ENCODE data around the gene BICD2. TPM values are rescaled to one million over a fixed set of nuclear protein-coding genes. Genes with fewer than 3 reads are reported as not detected.

BICD2 gene
- total RNA-seq, 4 donors from 2014 or later, result 42.3 to 75.3 (median 51.8) TPM

DNA sequence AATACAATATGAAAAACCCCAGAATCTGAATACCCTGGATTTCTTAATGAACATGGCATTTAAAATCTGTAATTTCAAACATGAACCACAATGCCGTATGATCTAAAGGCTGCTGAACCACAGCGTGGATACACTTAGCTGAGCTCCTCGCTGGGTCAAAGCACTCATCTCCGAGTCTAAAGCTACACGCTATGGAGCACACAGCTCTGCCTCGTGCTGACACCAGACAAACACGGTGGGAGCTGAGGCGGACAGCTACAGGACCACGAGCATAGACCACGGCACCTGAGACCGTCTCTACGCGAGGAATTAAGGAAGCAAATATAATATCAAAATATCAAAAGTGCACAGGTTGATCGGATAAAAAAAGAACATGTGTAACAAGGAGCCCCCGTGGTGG is 51.9 kb downstream of the BICD2 start:
- Histone ChIP-seq H3K9me3 (no peaks in the 10 kb centered on the region), H3K4me1 (peaks cover 0 to 18% (median 0%) of the 10 kb centered on the region in 3 donors), H3K27ac (no peak overlapping the region), H3K27me3 (no peaks in the 10 kb centered on the region), H3K4me3 (no peak overlapping the region), H3K36me3 (peaks cover 0 to 87% of the 10 kb centered on the region in 2 donors)
- TF ChIP-seq EP300 (IDR thresholded peaks at IDR 0.05) (no peak), POLR2A (IDR thresholded peaks at IDR 0.05) (no peak), POLR2AphosphoS5 (IDR thresholded peaks at IDR 0.05) (no peak)
- TF ChIP-seq, protein P1, sequence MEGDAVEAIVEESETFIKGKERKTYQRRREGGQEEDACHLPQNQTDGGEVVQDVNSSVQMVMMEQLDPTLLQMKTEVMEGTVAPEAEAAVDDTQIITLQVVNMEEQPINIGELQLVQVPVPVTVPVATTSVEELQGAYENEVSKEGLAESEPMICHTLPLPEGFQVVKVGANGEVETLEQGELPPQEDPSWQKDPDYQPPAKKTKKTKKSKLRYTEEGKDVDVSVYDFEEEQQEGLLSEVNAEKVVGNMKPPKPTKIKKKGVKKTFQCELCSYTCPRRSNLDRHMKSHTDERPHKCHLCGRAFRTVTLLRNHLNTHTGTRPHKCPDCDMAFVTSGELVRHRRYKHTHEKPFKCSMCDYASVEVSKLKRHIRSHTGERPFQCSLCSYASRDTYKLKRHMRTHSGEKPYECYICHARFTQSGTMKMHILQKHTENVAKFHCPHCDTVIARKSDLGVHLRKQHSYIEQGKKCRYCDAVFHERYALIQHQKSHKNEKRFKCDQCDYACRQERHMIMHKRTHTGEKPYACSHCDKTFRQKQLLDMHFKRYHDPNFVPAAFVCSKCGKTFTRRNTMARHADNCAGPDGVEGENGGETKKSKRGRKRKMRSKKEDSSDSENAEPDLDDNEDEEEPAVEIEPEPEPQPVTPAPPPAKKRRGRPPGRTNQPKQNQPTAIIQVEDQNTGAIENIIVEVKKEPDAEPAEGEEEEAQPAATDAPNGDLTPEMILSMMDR (IDR thresholded peaks at IDR 0.05), result no peak
- no peak for ATAC-seq
- WGBS, 2 donors (ENCODE audit: low coverage in 1 of 2), result 89 to 100% methylated on average over 1 to 12 of the region's 15 CpGs

DNA sequence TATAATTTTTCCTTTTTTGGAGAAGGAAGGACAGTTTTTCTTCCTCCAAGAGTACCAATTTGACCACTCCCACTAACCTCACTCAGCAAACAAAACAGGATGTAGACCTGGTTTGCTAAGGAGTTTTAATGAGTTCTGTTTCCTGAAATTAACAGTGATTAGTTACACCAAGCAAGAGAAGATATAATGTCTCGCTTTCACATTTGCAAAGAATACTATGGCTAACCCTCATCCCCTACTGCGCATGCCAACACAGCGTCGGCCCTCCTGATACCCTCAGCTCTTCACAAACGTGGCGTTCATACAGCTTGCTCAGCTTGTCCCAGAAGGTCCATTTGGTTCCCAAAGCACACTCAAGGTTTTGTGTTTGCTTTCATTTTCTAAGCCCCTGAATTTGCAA is 52.8 kb downstream of the BICD2 start:
- no peak for ATAC-seq
- peaks cover 0 to 18% (median 0%) of the 10 kb centered on the region in 3 donors for H3K4me1 ChIP-seq
- TF ChIP-seq EP300 (IDR thresholded peaks at IDR 0.05) (no peak), POLR2A (IDR thresholded peaks at IDR 0.05) (no peak), POLR2AphosphoS5 (IDR thresholded peaks at IDR 0.05) (no peak)
- TF ChIP-seq, protein P1 (IDR thresholded peaks at IDR 0.05), result no peak
- H3K27me3 ChIP-seq, result no peaks in the 10 kb centered on the region
- H3K27ac ChIP-seq, result no peak overlapping the region
- no peaks in the 10 kb centered on the region for H3K9me3 ChIP-seq
- H3K36me3 ChIP-seq, result peaks cover 0 to 78% of the 10 kb centered on the region in 2 donors
- no peak overlapping the region for H3K4me3 ChIP-seq
- 55% methylated on average over 6 of the region's 6 CpGs; no CpG with 5 or more reads in 1 of the 2 donors for WGBS, 2 donors (ENCODE audit: low coverage in 1 of 2)

DNA sequence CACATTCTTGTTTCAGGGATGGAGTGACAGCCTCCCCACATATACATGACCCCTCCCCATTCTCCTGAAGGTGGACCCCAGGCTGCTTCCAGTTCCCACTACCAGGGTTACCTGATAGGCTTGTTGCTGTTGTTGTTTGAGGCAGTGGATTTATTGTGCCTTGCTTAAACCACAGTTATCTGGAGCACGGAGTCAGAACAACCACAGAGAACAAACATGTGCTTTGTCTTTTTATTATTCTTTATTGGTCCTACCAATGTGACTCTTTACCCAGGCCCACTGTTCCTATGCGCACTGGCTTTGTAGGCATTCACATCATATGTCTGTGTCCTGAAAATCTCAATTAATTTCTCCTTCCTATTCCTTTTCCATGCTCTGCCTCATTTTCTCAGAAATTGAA is 53.5 kb downstream of the BICD2 start:
- Histone ChIP-seq H3K4me1 (peaks cover 0 to 11% (median 0%) of the 10 kb centered on the region in 3 donors), H3K27me3 (no peaks in the 10 kb centered on the region), H3K27ac (no peak overlapping the region), H3K36me3 (peaks cover 0 to 71% of the 10 kb centered on the region in 2 donors), H3K9me3 (no peaks in the 10 kb centered on the region), H3K4me3 (no peak overlapping the region)
- TF ChIP-seq POLR2A (IDR thresholded peaks at IDR 0.05) (no peak), POLR2AphosphoS5 (IDR thresholded peaks at IDR 0.05) (no peak), EP300 (IDR thresholded peaks at IDR 0.05) (no peak)
- TF ChIP-seq, protein P1 (IDR thresholded peaks at IDR 0.05), result no peak
- 25 to 31% methylated on average over 1 to 2 of the region's 2 CpGs for WGBS, 2 donors (ENCODE audit: low coverage in 1 of 2)
- no peak for ATAC-seq

DNA sequence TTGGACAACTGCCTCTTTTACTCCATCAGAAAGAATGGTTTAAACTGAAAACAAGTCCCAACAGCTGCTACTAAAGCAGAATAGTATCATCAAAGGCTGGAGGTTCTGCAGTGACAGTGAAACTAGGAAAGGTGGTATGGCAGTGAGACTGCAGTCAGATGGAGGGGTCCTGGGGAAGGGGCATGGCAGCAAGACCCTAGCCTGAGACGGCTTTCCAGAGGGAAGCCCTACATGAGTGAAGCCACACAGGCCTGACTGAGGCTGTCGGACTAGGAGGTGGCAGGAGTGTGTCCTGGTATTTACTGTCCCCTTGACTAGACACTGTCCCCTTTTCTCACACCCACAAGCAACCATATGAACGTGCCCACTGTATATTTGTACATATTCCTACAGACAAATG is 54.3 kb downstream of the BICD2 start:
- WGBS, 2 donors (ENCODE audit: low coverage in 1 of 2), result 80 to 97% methylated on average over 1 to 3 of the region's 3 CpGs
- no peak for ATAC-seq
- Histone ChIP-seq H3K36me3 (peaks cover 0 to 63% of the 10 kb centered on the region in 2 donors), H3K27me3 (no peaks in the 10 kb centered on the region), H3K4me3 (no peak overlapping the region), H3K9me3 (no peaks in the 10 kb centered on the region), H3K4me1 (peaks cover 0 to 3% (median 0%) of the 10 kb centered on the region in 3 donors), H3K27ac (no peak overlapping the region)
- no peak for TF ChIP-seq EP300 (IDR thresholded peaks at IDR 0.05)
- TF ChIP-seq POLR2AphosphoS5 (IDR thresholded peaks at IDR 0.05), result no peak
- no peak for TF ChIP-seq POLR2A (IDR thresholded peaks at IDR 0.05)
- TF ChIP-seq, protein P1 (IDR thresholded peaks at IDR 0.05), result no peak

DNA sequence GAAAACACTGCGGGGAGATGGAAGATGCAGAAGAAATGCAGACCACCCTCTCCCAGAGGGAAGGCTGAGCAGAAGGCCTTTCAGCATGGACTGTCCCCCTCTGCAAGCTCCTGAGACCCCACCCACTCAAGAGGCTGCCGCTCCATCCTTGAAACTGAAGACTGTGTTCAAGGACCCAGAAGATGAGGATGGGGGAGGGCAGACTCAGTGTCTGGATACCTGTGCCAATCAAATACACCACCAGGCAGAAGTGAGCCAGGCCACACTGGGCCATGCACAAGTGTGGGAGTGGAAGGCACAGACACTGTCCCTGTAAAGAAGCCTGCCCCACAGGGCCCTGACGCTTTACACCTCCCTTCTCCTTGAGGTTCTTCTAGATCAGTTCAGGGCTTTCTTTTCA is 54.7 kb downstream of the BICD2 start:
- TF ChIP-seq, protein P1 (IDR thresholded peaks at IDR 0.05), result no peak
- TF ChIP-seq POLR2A (IDR thresholded peaks at IDR 0.05) (no peak), POLR2AphosphoS5 (IDR thresholded peaks at IDR 0.05) (no peak)
- Histone ChIP-seq H3K27me3 (no peaks in the 10 kb centered on the region), H3K4me1 (no peaks in the 10 kb centered on the region), H3K27ac (no peak overlapping the region), H3K9me3 (no peaks in the 10 kb centered on the region), H3K4me3 (no peak overlapping the region), H3K36me3 (peaks cover 0 to 59% of the 10 kb centered on the region in 2 donors)
- no peak for ATAC-seq
- 92% methylated on average over 2 of the region's 3 CpGs; no CpG with 5 or more reads in 1 of the 2 donors for WGBS, 2 donors (ENCODE audit: low coverage in 1 of 2)
